GM12873 (cell line): ENCODE data around the gene TRIO.

Experiments used
- CTCF ChIP-seq: IDR thresholded peaks from 2 replicates; pipeline ENCODE4 v1.5.1; 2012; ENCODE audit warnings: low read depth, mild to moderate bottlenecking, moderate library complexity, low read length, control low read depth; ENCODE audit not compliant: insufficient read depth; ENCODE audit errors: missing control alignments

Gene TRIO

GRCh38 chr5:14297697-14298096 is 154.6 kb downstream of the TRIO start:
- TF ChIP-seq CTCF: no peak

- no peak for TF ChIP-seq CTCF
Measured at GRCh38 chr5:14298126-14298847, 155.1 kb downstream of the TRIO start.

GRCh38 chr5:14299666-14300065 is 156.5 kb downstream of the TRIO start:
- TF ChIP-seq CTCF: no peak

GRCh38 chr5:14301186-14301585 is 158.0 kb downstream of the TRIO start:
- no peak for TF ChIP-seq CTCF

GRCh38 chr5:14302330-14302729 is 159.2 kb downstream of the TRIO start:
- TF ChIP-seq CTCF: no peak

GRCh38 chr5:14305045-14305444 is 161.9 kb downstream of the TRIO start:
- TF ChIP-seq CTCF: no peak

- no peak for TF ChIP-seq CTCF
Measured at GRCh38 chr5:14306329-14306815, 163.2 kb downstream of the TRIO start.
